ENCODE measurements around the gene BAHCC1. TPM values are rescaled to one million over a fixed set of nuclear protein-coding genes. Genes with fewer than 3 reads are reported as not detected.

BAHCC1 gene
- total RNA-seq, 2 donors from 2014 or later = 12.5 to 26.3 TPM

GRCh38 chr17:81388091-81388611, 7.1 kb upstream of the BAHCC1 start:
- peak overlapping the region; percentile 93 for H3K27ac ChIP-seq
- H3K9ac ChIP-seq (ENCODE audit: low read depth in 2 of 2, low read length in 2 of 2) = peak overlapping the region; percentile 68 to 87
- H3K4me1 ChIP-seq = peaks cover 14% of the 10 kb centered on the region
- H3K36me3 ChIP-seq = no peaks in the 10 kb centered on the region
- no peaks in the 10 kb centered on the region for H3K27me3 ChIP-seq
- DNase-seq = no peak
- H3K9me3 ChIP-seq = no peaks in the 10 kb centered on the region
- intact Hi-C loops (cut with DNase I) = no loop called here
- TF ChIP-seq CTCF (IDR thresholded peaks at IDR 0.05) = no peak
- H3K4me3 ChIP-seq = peak overlapping the region; percentile 70

- peaks cover 14% of the 10 kb centered on the region for H3K4me1 ChIP-seq
- H3K9ac ChIP-seq (ENCODE audit: low read depth in 2 of 2, low read length in 2 of 2) = peak overlapping the region; percentile 35 to 68
- TF ChIP-seq CTCF (IDR thresholded peaks at IDR 0.05) = no peak
- H3K4me3 ChIP-seq = no peak overlapping the region
- no peaks in the 10 kb centered on the region for H3K27me3 ChIP-seq
- H3K9me3 ChIP-seq = no peaks in the 10 kb centered on the region
- intact Hi-C loops (cut with DNase I) = no loop called here
- no peaks in the 10 kb centered on the region for H3K36me3 ChIP-seq
- H3K27ac ChIP-seq = peak overlapping the region; percentile 93
- no peak for DNase-seq
Measured at GRCh38 chr17:81388612-81389367, 6.5 kb upstream of the BAHCC1 start.

GRCh38 chr17:81389585-81389984, 5.7 kb upstream of the BAHCC1 start:
- DNase-seq = no peak
- Histone ChIP-seq H3K4me3 (no peak overlapping the region), H3K9ac (ENCODE audit: low read depth in 2 of 2, low read length in 2 of 2) (peak overlapping the region in 1 of 2 donors; percentile 21), H3K27ac (peak overlapping the region; percentile 93), H3K4me1 (peaks cover 19% of the 10 kb centered on the region), H3K9me3 (no peaks in the 10 kb centered on the region), H3K27me3 (no peaks in the 10 kb centered on the region), H3K36me3 (no peaks in the 10 kb centered on the region)
- intact Hi-C loops (cut with DNase I) = no loop called here
- TF ChIP-seq CTCF (IDR thresholded peaks at IDR 0.05) = no peak

- no peaks in the 10 kb centered on the region for H3K9me3 ChIP-seq
- TF ChIP-seq CTCF (IDR thresholded peaks at IDR 0.05) = no peak
- intact Hi-C loops (cut with DNase I) = no loop called here
- DNase-seq = no peak
- H3K9ac ChIP-seq (ENCODE audit: low read depth in 2 of 2, low read length in 2 of 2) = peak overlapping the region in 1 of 2 donors; percentile 21
- no peak overlapping the region for H3K27ac ChIP-seq
- H3K4me3 ChIP-seq = no peak overlapping the region
- H3K4me1 ChIP-seq = peaks cover 22% of the 10 kb centered on the region
- H3K36me3 ChIP-seq = no peaks in the 10 kb centered on the region
- no peaks in the 10 kb centered on the region for H3K27me3 ChIP-seq
Measured at GRCh38 chr17:81390029-81390872, 5.0 kb upstream of the BAHCC1 start.

- Histone ChIP-seq H3K9ac (ENCODE audit: low read depth in 2 of 2, low read length in 2 of 2) (no peak overlapping the region), H3K4me3 (no peak overlapping the region), H3K27ac (no peak overlapping the region), H3K27me3 (no peaks in the 10 kb centered on the region), H3K36me3 (no peaks in the 10 kb centered on the region), H3K4me1 (peaks cover 22% of the 10 kb centered on the region), H3K9me3 (no peaks in the 10 kb centered on the region)
- intact Hi-C loops (cut with DNase I) = no loop called here
- no peak for TF ChIP-seq CTCF (IDR thresholded peaks at IDR 0.05)
- no peak for DNase-seq
Measured at GRCh38 chr17:81390873-81391255, 4.4 kb upstream of the BAHCC1 start.

Data from colonic mucosa (tissue), 4 donors.